ENCODE data around the gene DDX10. TPM values are rescaled to one million over a fixed set of nuclear protein-coding genes. Genes with fewer than 3 reads are reported as not detected.

DDX10 gene
- total and polyA plus RNA-seq, 9 of the 15 experiments (the other 6 are each of a cell fraction or from before 2014, with no cell fraction given) = 33.9 to 94.6 (median 50.7) TPM

DNA sequence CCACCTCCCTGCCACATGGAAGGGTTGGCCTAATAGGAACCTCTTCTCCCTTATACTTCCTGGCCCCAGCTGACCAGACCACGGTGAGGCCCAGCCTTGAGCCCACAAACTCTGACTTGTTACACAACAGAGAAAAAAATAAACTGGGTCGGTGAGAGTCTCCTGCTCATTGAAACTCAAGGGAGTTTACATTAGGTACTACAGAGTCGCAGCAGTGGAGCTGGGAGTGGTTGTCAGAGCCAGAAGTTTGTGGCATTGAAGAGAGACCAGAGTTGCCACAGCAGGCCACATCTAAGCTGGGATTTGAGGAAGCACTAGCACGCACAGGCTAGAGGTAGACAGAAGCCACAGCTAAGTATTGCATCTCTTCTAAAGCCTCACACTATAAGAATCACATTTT lies 296.2 kb downstream of the DDX10 start (continued):
- TF ChIP-seq, protein P1, sequence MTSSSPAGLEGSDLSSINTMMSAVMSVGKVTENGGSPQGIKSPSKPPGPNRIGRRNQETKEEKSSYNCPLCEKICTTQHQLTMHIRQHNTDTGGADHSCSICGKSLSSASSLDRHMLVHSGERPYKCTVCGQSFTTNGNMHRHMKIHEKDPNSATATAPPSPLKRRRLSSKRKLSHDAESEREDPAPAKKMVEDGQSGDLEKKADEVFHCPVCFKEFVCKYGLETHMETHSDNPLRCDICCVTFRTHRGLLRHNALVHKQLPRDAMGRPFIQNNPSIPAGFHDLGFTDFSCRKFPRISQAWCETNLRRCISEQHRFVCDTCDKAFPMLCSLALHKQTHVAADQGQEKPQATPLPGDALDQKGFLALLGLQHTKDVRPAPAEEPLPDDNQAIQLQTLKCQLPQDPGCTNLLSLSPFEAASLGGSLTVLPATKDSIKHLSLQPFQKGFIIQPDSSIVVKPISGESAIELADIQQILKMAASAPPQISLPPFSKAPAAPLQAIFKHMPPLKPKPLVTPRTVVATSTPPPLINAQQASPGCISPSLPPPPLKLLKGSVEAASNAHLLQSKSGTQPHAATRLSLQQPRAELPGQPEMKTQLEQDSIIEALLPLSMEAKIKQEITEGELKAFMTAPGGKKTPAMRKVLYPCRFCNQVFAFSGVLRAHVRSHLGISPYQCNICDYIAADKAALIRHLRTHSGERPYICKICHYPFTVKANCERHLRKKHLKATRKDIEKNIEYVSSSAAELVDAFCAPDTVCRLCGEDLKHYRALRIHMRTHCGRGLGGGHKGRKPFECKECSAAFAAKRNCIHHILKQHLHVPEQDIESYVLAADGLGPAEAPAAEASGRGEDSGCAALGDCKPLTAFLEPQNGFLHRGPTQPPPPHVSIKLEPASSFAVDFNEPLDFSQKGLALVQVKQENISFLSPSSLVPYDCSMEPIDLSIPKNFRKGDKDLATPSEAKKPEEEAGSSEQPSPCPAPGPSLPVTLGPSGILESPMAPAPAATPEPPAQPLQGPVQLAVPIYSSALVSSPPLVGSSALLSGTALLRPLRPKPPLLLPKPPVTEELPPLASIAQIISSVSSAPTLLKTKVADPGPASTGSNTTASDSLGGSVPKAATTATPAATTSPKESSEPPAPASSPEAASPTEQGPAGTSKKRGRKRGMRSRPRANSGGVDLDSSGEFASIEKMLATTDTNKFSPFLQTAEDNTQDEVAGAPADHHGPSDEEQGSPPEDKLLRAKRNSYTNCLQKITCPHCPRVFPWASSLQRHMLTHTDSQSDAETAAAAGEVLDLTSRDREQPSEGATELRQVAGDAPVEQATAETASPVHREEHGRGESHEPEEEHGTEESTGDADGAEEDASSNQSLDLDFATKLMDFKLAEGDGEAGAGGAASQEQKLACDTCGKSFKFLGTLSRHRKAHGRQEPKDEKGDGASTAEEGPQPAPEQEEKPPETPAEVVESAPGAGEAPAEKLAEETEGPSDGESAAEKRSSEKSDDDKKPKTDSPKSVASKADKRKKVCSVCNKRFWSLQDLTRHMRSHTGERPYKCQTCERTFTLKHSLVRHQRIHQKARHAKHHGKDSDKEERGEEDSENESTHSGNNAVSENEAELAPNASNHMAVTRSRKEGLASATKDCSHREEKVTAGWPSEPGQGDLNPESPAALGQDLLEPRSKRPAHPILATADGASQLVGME (CRISPR knock-in tag; IDR thresholded peaks at IDR 0.05) = no peak
- TF ChIP-seq, protein P2, sequence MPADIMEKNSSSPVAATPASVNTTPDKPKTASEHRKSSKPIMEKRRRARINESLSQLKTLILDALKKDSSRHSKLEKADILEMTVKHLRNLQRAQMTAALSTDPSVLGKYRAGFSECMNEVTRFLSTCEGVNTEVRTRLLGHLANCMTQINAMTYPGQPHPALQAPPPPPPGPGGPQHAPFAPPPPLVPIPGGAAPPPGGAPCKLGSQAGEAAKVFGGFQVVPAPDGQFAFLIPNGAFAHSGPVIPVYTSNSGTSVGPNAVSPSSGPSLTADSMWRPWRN (IDR thresholded peaks at IDR 0.05; ENCODE audit: low read depth) = no peak
- TF ChIP-seq, protein P3, sequence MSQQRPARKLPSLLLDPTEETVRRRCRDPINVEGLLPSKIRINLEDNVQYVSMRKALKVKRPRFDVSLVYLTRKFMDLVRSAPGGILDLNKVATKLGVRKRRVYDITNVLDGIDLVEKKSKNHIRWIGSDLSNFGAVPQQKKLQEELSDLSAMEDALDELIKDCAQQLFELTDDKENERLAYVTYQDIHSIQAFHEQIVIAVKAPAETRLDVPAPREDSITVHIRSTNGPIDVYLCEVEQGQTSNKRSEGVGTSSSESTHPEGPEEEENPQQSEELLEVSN (IDR thresholded peaks at IDR 0.05; ENCODE audit: borderline replicate concordance in 1 of 2, extremely low read depth in 1 of 2, insufficient read depth in 1 of 2, insufficient read length in 1 of 2, low read depth in 1 of 2, low read length in 1 of 2, poor library complexity in 1 of 2, severe bottlenecking in 1 of 2) = no peak
- TF ChIP-seq TCF7L2 (IDR thresholded peaks at IDR 0.05; ENCODE audit: low read depth, low read length) (no peak), NCOR1 (IDR thresholded peaks at IDR 0.05) (no peak), CHCHD3 (CRISPR knock-in tag; IDR thresholded peaks at IDR 0.05) (no peak), CCAR2 (IDR thresholded peaks at IDR 0.05; ENCODE audit: low read depth, low read length) (no peak)
